Measurements from ENCODE around the gene SLFN12L. TPM values are rescaled to one million over a fixed set of nuclear protein-coding genes. Genes with fewer than 3 reads are reported as not detected.

The SLFN12L gene
- total and polyA plus RNA-seq, 10 of the 15 experiments (the other 5 are each of a cell fraction or from before 2014, with no cell fraction given), result 1.0 to 21.3 (median 9.4) TPM

- TF ChIP-seq BMI1 (IDR thresholded peaks at IDR 0.05; ENCODE audit: borderline replicate concordance) (no peak), RUNX3 (IDR thresholded peaks at IDR 0.05; ENCODE audit: low read length) (peak; percentile 23; the same call in 1 of the 2 replicates), ZNF217 (IDR thresholded peaks at IDR 0.05) (no peak), HDAC2 (IDR thresholded peaks at IDR 0.05) (0 out of 2 replicates have a peak, but pooled peaks have one; percentile 55), SIN3A (IDR thresholded peaks at IDR 0.05; ENCODE audit: low read depth, low read length) (no peak), SREBF2 (IDR thresholded peaks at IDR 0.05; ENCODE audit: low read length) (no peak), ZNF24 (IDR thresholded peaks at IDR 0.05) (peak; percentile 61; the same call in 1 of the 2 replicates), CREM (IDR thresholded peaks at IDR 0.05; ENCODE audit: low read depth) (no peak), YBX1 (IDR thresholded peaks at IDR 0.05) (no peak), ZNF274 (IDR thresholded peaks at IDR 0.05; ENCODE audit: insufficient read depth, insufficient read length) (no peak)
- TF ChIP-seq, protein P1, sequence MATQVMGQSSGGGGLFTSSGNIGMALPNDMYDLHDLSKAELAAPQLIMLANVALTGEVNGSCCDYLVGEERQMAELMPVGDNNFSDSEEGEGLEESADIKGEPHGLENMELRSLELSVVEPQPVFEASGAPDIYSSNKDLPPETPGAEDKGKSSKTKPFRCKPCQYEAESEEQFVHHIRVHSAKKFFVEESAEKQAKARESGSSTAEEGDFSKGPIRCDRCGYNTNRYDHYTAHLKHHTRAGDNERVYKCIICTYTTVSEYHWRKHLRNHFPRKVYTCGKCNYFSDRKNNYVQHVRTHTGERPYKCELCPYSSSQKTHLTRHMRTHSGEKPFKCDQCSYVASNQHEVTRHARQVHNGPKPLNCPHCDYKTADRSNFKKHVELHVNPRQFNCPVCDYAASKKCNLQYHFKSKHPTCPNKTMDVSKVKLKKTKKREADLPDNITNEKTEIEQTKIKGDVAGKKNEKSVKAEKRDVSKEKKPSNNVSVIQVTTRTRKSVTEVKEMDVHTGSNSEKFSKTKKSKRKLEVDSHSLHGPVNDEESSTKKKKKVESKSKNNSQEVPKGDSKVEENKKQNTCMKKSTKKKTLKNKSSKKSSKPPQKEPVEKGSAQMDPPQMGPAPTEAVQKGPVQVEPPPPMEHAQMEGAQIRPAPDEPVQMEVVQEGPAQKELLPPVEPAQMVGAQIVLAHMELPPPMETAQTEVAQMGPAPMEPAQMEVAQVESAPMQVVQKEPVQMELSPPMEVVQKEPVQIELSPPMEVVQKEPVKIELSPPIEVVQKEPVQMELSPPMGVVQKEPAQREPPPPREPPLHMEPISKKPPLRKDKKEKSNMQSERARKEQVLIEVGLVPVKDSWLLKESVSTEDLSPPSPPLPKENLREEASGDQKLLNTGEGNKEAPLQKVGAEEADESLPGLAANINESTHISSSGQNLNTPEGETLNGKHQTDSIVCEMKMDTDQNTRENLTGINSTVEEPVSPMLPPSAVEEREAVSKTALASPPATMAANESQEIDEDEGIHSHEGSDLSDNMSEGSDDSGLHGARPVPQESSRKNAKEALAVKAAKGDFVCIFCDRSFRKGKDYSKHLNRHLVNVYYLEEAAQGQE (IDR thresholded peaks at IDR 0.05; ENCODE audit: low read depth, low read length), result no peak
These were observed 105.1 kb downstream of the SLFN12L start, which contains the start of gene SLFN12 (continued) for GRCh38 chr17:35432176-35433074.

Data from GM12878 (cell line).